Small intestine (tissue), 7 donors: Measurements from ENCODE around the gene RABAC1. TPM values are rescaled to one million over a fixed set of nuclear protein-coding genes. Genes with fewer than 3 reads are reported as not detected.

Experiments
- DNase-seq, 2 donors: peaks; one replicate each; pipeline versions ENCODE4 v3.0.0 to v3.0.0-alpha.2; 2013
- FAIRE-seq: peaks from 2 replicates; lab custom pipeline; 2012; peaks lifted over from hg19 to GRCh38; lab: Jason Lieb, UNC
- H3K27ac ChIP-seq, 3 donors: one replicate each; pipeline ENCODE4 v1.5.1; 2013; ENCODE audit warnings: low read length in 2 of 3, mild to moderate bottlenecking in 2 of 3, control low read depth in 1 of 3, inconsistent platforms in 1 of 3, low read depth in 1 of 3, moderate library complexity in 1 of 3
- H3K27me3 ChIP-seq, 3 donors: one replicate each; pipeline ENCODE4 v1.6.1; 2013; ENCODE audit warnings: low read length in 3 of 3, inconsistent platforms in 1 of 3; ENCODE audit not compliant: control insufficient read depth in 3 of 3, insufficient read depth in 3 of 3
- H3K36me3 ChIP-seq, 3 donors: one replicate each; pipeline ENCODE4 v1.6.1; 2013; ENCODE audit warnings: low read length in 3 of 3, inconsistent platforms in 1 of 3, low read depth in 1 of 3, mild to moderate bottlenecking in 1 of 3, moderate library complexity in 1 of 3; ENCODE audit not compliant: control insufficient read depth in 3 of 3, insufficient read depth in 2 of 3
- H3K4me1 ChIP-seq, 3 donors: one replicate each; pipeline ENCODE4 v1.6.1; 2013; ENCODE audit warnings: low read length in 2 of 3, inconsistent platforms in 1 of 3, low read depth in 1 of 3, mild to moderate bottlenecking in 1 of 3, moderate library complexity in 1 of 3; ENCODE audit not compliant: control insufficient read depth in 3 of 3, insufficient read depth in 2 of 3
- H3K4me3 ChIP-seq, 3 donors: one replicate each; pipeline ENCODE4 v1.5.1; 2013; ENCODE audit warnings: low read length in 3 of 3, control low read depth in 1 of 3, inconsistent platforms in 1 of 3, low read depth in 1 of 3, mild to moderate bottlenecking in 1 of 3, moderate library complexity in 1 of 3
- H3K9me3 ChIP-seq, 2 donors: one replicate each; pipeline ENCODE4 v1.6.1; 2013; ENCODE audit warnings: low read depth in 1 of 2, low read length in 1 of 2; ENCODE audit not compliant: control insufficient read depth in 2 of 2, insufficient read depth in 1 of 2
- WGBS, 3 donors: extraction: QIAGEN DNeasy Blood & Tissue Kit; methylation state at CpG; one replicate each; pipeline ENCODE4 v1.1.7; 2013; 5-methylcytosine and 5-hydroxymethylcytosine counted together
- polyA plus RNA-seq, 4 donors: library from polyadenylated mRNA; stranded (reverse) in 3 of 4; unstranded in 1 of 4; fragments of 200-250 nt in 3 of 4; fragments of 120-200 nt in 1 of 4; gene quantifications; one replicate each; pipeline versions ENCODE4 v1.2.1 to v1.2.3, GENCODE V29; 2013
- donor health status: healthy with polysubstance abuse.
- donor health status: control.
- donor health status: control.
- donor health status: Bipolar disorder and iron deficiency.
- donor health status: healthy.

RABAC1 gene
- polyA plus RNA-seq, 4 donors: 72.0 to 227 (median 194) TPM

DNA sequence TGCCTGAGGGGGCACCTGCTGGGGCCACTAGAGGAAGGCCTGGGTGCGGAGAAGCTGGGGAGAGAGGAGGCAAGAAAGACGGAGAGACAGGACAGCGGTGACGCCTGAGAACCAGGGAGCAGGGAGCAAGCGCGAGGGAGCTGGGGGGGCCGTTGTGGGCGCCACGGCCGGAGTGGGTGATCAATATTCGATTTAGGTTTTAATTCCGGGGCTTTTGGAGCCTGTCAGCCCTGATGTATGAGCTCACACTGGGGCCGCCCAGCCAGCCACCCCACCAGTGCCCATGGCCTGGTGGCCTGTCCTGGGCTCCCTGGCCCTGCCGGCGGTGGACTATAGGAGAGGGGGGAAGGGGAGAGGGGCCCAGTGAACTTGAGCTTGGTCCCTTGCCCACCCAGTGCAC lies 22.2 kb downstream of the RABAC1 start:
- FAIRE-seq: no peak
- DNase-seq: no peak
- H3K36me3 ChIP-seq: no peaks in the 10 kb centered on the region
- H3K27me3 ChIP-seq: peaks cover 0 to 79% (median 4%) of the 10 kb centered on the region in 3 donors
- H3K9me3 ChIP-seq: no peaks in the 10 kb centered on the region
- peaks cover 0 to 4% (median 0%) of the 10 kb centered on the region in 3 donors for H3K4me1 ChIP-seq
- WGBS, 3 donors: 67 to 90% (median 79%) methylated on average over 7 to 15 of the region's 15 CpGs
- no peak overlapping the region for H3K27ac ChIP-seq
- H3K4me3 ChIP-seq: no peak overlapping the region

DNA sequence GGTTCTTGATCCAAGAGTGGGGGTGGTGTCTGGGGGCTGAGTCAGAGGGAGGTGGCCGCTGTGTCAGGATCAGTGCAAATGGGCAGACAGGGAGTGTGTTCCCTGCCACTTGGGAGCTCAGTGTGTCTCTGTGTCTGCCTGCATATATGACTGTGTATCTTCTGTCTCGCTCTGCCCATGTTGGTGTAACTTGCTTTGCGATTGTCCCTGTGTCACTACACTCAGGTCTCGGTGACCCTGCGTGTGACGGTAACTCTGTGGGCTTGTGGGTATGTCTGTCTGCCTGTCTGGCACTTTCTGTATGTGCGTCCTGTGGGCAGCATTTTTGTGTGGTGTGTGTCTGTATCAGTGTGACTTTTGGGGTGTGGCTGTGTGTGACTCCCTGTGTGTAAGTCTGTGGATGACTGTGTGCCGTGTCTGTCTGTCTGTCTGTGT lies 22.7 kb downstream of the RABAC1 start:
- Histone ChIP-seq H3K9me3 (no peaks in the 10 kb centered on the region), H3K4me3 (no peak overlapping the region), H3K36me3 (no peaks in the 10 kb centered on the region), H3K4me1 (peaks cover 0 to 4% (median 0%) of the 10 kb centered on the region in 3 donors), H3K27ac (no peak overlapping the region), H3K27me3 (peaks cover 0 to 80% (median 8%) of the 10 kb centered on the region in 3 donors)
- FAIRE-seq (no peak), DNase-seq (no peak)
- 51 to 68% (median 64%) methylated on average over 8 of the region's 8 CpGs for WGBS, 3 donors

DNA sequence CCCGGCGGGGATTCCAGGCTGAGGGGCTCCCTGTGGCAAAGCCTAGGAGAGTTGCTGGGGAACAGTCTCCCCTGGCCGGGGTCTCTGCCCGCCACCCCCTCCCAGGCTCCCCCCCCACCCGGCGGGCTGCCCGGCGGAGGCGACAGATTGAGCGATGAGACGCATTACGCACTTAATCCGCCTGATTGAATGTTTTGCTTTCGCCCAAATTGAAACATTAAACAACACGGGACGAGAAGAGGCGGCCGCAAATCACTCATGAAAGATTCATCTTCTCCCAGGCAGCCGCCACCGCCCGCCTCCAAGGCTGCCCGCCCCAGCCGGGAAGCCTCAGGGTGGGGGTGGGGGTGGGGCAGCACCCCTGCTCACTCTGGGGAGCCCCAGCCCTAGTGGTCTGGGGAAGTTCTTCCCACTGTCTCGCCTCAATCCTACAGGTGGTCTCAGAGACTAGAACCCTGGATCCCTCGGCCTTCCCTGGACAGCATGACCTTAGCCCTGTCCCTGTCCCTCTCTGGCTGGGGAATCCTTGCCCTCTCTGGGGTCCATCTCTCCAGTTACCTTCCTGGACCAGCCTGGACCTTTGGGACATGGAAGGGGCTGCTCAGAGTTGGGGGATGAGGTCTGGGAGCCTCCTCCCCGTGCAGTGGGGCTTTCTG lies 23.2 kb downstream of the RABAC1 start:
- no peak overlapping the region for H3K27ac ChIP-seq
- peaks cover 0 to 4% (median 0%) of the 10 kb centered on the region in 3 donors for H3K4me1 ChIP-seq
- peaks cover 0 to 80% (median 12%) of the 10 kb centered on the region in 3 donors for H3K27me3 ChIP-seq
- H3K9me3 ChIP-seq: no peaks in the 10 kb centered on the region
- DNase-seq (no peak), FAIRE-seq (no peak)
- no peaks in the 10 kb centered on the region for H3K36me3 ChIP-seq
- WGBS, 3 donors: 14 to 25% (median 23%) methylated on average over 25 to 26 of the region's 26 CpGs
- H3K4me3 ChIP-seq: no peak overlapping the region

DNA sequence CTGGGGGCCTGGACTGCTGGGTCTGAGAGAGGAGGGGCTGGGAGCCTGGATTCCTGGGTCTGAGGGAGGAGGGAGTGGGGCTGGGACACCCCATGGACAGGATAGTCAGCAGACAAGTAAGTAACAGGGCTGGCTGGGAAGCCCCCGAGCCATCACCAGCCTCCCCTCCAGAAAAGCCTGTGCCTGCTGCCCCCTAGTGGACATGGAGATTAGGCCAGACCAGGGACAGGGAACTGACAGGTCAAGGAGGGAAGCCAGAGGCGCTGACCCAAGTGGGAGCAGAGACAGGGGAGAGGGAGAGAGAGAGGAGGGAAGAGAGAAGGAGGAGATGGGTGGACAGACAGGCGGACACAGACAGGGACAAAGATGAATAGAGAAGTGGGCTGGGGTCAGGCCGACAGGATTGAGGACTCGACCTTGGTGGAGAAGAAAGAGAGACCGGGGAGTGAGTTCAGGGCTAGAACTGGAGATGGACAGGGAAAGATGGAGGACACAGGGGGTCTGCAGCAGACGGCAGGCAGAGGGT lies 24.2 kb downstream of the RABAC1 start:
- Histone ChIP-seq H3K4me1 (peaks cover 0 to 3% (median 0%) of the 10 kb centered on the region in 3 donors), H3K27me3 (peaks cover 0 to 84% (median 16%) of the 10 kb centered on the region in 3 donors), H3K27ac (no peak overlapping the region), H3K9me3 (no peaks in the 10 kb centered on the region), H3K4me3 (no peak overlapping the region), H3K36me3 (no peaks in the 10 kb centered on the region)
- WGBS, 3 donors: 18 to 24% (median 20%) methylated on average over 7 of the region's 7 CpGs
- peak; percentile 69 to 71 for DNase-seq
- FAIRE-seq: no peak

DNA sequence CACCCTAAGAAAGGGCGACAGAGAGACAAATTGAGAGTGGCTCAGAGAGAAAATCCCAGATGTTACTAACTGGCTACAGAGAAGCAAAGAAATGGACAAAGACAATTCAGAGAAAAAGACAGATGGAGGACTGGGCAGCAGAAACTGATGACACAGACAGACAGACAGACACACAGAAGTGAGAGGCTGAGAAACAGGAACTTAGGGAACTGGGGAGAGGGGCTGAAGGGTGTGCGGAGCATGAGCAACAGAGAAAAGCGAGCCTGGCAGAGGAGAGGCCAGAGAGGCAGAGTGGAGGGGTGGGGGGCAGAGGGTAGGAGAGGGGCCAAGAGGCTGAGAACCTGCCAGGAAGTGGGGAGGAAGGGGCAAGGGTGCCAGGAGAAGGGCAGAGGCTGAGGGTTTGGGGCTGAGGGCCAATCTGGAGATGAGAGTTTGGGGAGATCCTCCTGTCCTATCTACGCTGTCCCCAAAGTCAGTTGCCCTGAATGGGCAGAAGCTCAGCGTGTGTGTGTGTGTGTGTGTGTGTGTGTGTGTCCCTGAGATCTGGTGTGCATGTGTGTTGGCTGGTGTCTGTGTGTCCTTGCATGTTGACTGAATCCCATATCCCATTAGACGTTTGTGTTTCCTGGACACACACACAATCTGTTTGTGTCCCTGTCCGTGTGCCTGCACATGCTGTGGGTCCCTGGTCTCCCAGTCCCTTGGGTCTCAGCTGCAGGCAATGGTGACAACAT lies 25.3 kb downstream of the RABAC1 start:
- FAIRE-seq (no peak), DNase-seq (no peak)
- Histone ChIP-seq H3K4me1 (peaks cover 0 to 4% (median 0%) of the 10 kb centered on the region in 3 donors), H3K4me3 (no peak overlapping the region), H3K27me3 (peaks cover 0 to 90% (median 19%) of the 10 kb centered on the region in 3 donors), H3K27ac (no peak overlapping the region), H3K36me3 (no peaks in the 10 kb centered on the region), H3K9me3 (no peaks in the 10 kb centered on the region)
- 70 to 71% (median 71%) methylated on average over 7 of the region's 7 CpGs for WGBS, 3 donors

DNA sequence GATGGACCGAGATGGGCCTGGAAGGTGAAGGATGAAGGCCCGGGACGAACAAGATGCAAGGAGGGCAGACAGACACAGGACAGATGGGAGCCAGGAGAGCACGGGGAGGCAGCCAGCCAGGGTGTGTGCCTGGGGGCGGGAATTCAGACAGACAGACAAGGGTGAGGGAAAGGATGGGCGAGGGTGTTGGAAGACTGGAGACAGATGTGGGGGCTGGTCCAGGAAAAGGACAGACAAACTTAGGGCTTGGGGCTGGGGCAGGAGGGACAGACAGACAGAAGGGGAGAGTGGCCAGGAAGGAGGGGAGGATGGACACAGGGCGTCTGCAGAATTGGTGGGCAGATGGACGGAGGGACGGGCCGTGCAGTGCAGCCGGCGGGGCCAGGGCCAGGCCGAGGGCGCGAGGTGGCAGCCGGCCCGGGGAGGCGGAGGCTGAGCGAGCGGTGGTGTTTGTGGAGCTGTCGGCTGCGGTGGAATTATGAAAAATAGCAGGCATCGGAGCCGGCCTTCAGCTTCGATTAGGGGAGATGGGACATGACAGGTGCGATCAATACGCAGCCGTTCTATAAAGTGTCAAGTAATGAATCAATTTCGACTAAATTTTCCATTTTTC lies 26.3 kb downstream of the RABAC1 start:
- DNase-seq (no peak), FAIRE-seq (no peak)
- WGBS, 3 donors: 35 to 40% (median 37%) methylated on average over 29 of the region's 29 CpGs
- Histone ChIP-seq H3K4me3 (no peak overlapping the region), H3K27ac (no peak overlapping the region), H3K4me1 (peaks cover 0 to 7% (median 0%) of the 10 kb centered on the region in 3 donors), H3K27me3 (peaks cover 0 to 94% (median 19%) of the 10 kb centered on the region in 3 donors), H3K36me3 (no peaks in the 10 kb centered on the region), H3K9me3 (no peaks in the 10 kb centered on the region)

DNA sequence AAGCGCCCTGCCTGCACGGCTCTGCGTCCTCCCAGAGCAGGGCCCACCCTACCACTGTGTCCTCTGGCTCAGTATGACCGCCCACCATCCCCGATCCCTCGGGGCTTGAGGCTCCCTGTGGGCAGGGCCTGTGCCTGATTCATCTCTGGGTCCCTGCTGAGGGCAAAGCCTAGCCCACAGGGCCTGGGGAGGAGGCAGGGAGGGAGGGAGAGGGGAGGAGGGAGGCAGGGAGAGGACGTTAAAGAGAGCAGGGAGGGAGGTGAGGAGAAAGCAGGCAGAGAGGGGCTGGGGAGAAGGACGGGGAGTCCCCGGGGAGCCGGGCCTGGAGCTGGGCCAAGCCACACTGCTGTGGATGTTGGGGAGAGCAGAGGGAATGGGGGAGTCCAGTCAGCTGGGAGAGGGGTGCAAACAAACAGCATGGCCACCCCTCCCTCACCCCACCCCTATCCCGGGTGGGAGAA lies 26.8 kb downstream of the RABAC1 start:
- FAIRE-seq (no peak), DNase-seq (no peak)
- Histone ChIP-seq H3K4me3 (no peak overlapping the region), H3K36me3 (no peaks in the 10 kb centered on the region), H3K4me1 (peaks cover 0 to 7% (median 0%) of the 10 kb centered on the region in 3 donors), H3K9me3 (no peaks in the 10 kb centered on the region), H3K27ac (no peak overlapping the region), H3K27me3 (peaks cover 0 to 94% (median 20%) of the 10 kb centered on the region in 3 donors)
- 35 to 58% (median 37%) methylated on average over 10 to 11 of the region's 11 CpGs for WGBS, 3 donors
